GM20000 (cell line): ENCODE results near the gene YIF1B.

Source experiments
- DNase-seq: peaks from one replicate; pipeline ENCODE4 v3.0.0; 2012; ENCODE audit warnings: low spot score
- CTCF ChIP-seq: IDR thresholded peaks from 2 replicates; pipeline ENCODE4 v1.5.1; 2012; ENCODE audit warnings: mild to moderate bottlenecking, control low read depth; ENCODE audit errors: extremely low read depth, missing control alignments

Gene YIF1B

GRCh38 chr19:38270587-38271167, 45.1 kb downstream of the YIF1B start:
- no peak for TF ChIP-seq CTCF
- DNase-seq: no peak

GRCh38 chr19:38268539-38268938, 47.2 kb downstream of the YIF1B start:
- no peak for DNase-seq
- TF ChIP-seq CTCF: no peak

GRCh38 chr19:38267761-38268483, 47.8 kb downstream of the YIF1B start:
- DNase-seq: no peak
- no peak for TF ChIP-seq CTCF

GRCh38 chr19:38266981-38267597, 48.7 kb downstream of the YIF1B start:
- no peak for TF ChIP-seq CTCF
- no peak for DNase-seq

- no peak for TF ChIP-seq CTCF
- DNase-seq: no peak
Measured at GRCh38 chr19:38265921-38266429, 49.8 kb downstream of the YIF1B start.

DNA sequence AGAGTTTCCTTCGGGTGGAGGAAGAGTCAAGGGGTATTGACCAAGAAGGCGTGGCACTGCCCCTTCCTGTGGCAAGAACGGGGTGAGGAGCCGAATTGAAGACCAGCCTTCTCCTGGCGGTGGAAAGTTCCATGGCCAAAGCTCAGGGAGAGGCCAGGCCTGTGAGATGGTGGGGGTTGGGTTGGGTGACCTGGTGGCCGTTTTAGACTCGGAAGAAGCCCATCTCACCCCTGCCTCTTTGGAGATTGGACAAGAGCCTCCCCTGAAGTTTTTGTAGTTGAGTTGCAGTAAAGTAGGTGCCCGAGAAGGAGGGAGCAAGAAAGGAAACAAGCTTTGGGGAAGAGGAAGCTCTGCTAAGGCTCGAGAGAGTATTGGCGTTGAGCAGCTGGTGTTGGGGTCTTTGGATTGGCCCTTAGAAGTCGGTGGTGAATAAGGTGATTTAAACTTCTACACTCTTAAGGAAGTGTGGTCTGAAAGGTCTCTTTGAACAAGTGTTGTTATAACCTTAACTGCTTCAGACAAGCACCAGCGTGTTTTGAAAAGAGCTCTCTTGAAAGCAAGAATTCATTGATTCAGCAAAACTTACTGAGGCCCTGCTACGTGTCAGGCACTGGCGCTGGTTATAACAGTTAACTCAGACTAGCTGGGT, 50.4 kb downstream of the YIF1B start:
- TF ChIP-seq CTCF: no peak
- no peak for DNase-seq
